HG02885 (cell line): Measurements from ENCODE around the gene RNF144B.
"Not testable (repeated sequence)": the region's sequence is repeated elsewhere in the genome, so short reads cannot be mapped to it uniquely, and the experiment has no call there.

Experiments used
- ATAC-seq: cut with Tn5 transposase; IDR thresholded peaks from one replicate; pipeline ENCODE4 v1.9.1; 2021; ENCODE audit warnings: mild to moderate bottlenecking; ENCODE audit not compliant: unreplicated experiment, poor library complexity

RNF144B gene

GRCh38 chr6:18404965-18405364 lies 17.8 kb downstream of the RNF144B start:
- not testable (repeated sequence) for ATAC-seq

GRCh38 chr6:18405477-18406293 lies 18.5 kb downstream of the RNF144B start:
- no peak for ATAC-seq

- ATAC-seq = no peak
Measured at GRCh38 chr6:18406955-18407749, 20.0 kb downstream of the RNF144B start.

- not testable (repeated sequence) for ATAC-seq
Measured at GRCh38 chr6:18409602-18410001, 22.5 kb downstream of the RNF144B start.

GRCh38 chr6:18410412-18410811 lies 23.3 kb downstream of the RNF144B start:
- no peak for ATAC-seq

- ATAC-seq = no peak
Measured at GRCh38 chr6:18412068-18412467, 24.9 kb downstream of the RNF144B start.

- no peak for ATAC-seq
Measured at GRCh38 chr6:18412644-18413043, 25.5 kb downstream of the RNF144B start.

GRCh38 chr6:18413381-18413780 lies 26.2 kb downstream of the RNF144B start:
- no peak for ATAC-seq

- no peak for ATAC-seq
Measured at GRCh38 chr6:18414116-18414515, 27.0 kb downstream of the RNF144B start.

GRCh38 chr6:18415207-18415606 lies 28.1 kb downstream of the RNF144B start:
- no peak for ATAC-seq

GRCh38 chr6:18415671-18416340 lies 28.7 kb downstream of the RNF144B start:
- no peak for ATAC-seq

- ATAC-seq = no peak
Measured at GRCh38 chr6:18416341-18416679, 29.2 kb downstream of the RNF144B start.

GRCh38 chr6:18420328-18420727 lies 33.2 kb downstream of the RNF144B start:
- no peak for ATAC-seq

- no peak for ATAC-seq
Measured at GRCh38 chr6:18422136-18422535, 35.0 kb downstream of the RNF144B start.

- no peak for ATAC-seq
Measured at GRCh38 chr6:18423426-18423825, 36.3 kb downstream of the RNF144B start.

GRCh38 chr6:18424201-18424600 lies 37.1 kb downstream of the RNF144B start:
- no peak for ATAC-seq

- no peak for ATAC-seq
Measured at GRCh38 chr6:18425218-18425617, 38.1 kb downstream of the RNF144B start.

- no peak for ATAC-seq
Measured at GRCh38 chr6:18427296-18427695, 40.1 kb downstream of the RNF144B start.

GRCh38 chr6:18429655-18430297 lies 42.6 kb downstream of the RNF144B start:
- ATAC-seq = no peak

- ATAC-seq = no peak
Measured at GRCh38 chr6:18431581-18431980, 44.4 kb downstream of the RNF144B start.

GRCh38 chr6:18432180-18432579 lies 45.0 kb downstream of the RNF144B start:
- no peak for ATAC-seq
